Lower leg skin (tissue), 3 donors: ENCODE measurements around the gene PRDM16.
"Not testable (repeated sequence)": the region's sequence is repeated elsewhere in the genome, so short reads cannot be mapped to it uniquely, and the experiment has no call there.

Experiments used
- POLR2A ChIP-seq, 2 donors: fragments of 450-650 bp; IDR thresholded peaks; one replicate each; pipeline ENCODE4 v1.6.1; 2016 to 2017; ENCODE audit warnings: antibody characterized with exemption in 2 of 2, mild to moderate bottlenecking in 1 of 2, moderate library complexity in 1 of 2
- TF ChIP-seq, protein P1 (sequence below), 3 donors: fragments of 450-650 bp; IDR thresholded peaks; one replicate each; pipeline ENCODE4 v1.5.1; 2016; ENCODE audit warnings: antibody characterized with exemption in 3 of 3, mild to moderate bottlenecking in 3 of 3, moderate library complexity in 2 of 3

- not testable (repeated sequence) for TF ChIP-seq POLR2A (IDR thresholded peaks at IDR 0.05)
- TF ChIP-seq, protein P1, sequence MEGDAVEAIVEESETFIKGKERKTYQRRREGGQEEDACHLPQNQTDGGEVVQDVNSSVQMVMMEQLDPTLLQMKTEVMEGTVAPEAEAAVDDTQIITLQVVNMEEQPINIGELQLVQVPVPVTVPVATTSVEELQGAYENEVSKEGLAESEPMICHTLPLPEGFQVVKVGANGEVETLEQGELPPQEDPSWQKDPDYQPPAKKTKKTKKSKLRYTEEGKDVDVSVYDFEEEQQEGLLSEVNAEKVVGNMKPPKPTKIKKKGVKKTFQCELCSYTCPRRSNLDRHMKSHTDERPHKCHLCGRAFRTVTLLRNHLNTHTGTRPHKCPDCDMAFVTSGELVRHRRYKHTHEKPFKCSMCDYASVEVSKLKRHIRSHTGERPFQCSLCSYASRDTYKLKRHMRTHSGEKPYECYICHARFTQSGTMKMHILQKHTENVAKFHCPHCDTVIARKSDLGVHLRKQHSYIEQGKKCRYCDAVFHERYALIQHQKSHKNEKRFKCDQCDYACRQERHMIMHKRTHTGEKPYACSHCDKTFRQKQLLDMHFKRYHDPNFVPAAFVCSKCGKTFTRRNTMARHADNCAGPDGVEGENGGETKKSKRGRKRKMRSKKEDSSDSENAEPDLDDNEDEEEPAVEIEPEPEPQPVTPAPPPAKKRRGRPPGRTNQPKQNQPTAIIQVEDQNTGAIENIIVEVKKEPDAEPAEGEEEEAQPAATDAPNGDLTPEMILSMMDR (IDR thresholded peaks at IDR 0.05) = not testable (repeated sequence)
Observed at GRCh38 chr1:3087946-3088668, 19.1 kb downstream of the PRDM16 start.
